Measurements from ENCODE around the gene INPP5D. TPM values are rescaled to one million over a fixed set of nuclear protein-coding genes. Genes with fewer than 3 reads are reported as not detected.

Gene INPP5D
- polyA plus RNA-seq, 1 donor (not counting 4 experiments of a cell fraction or from before 2014, with no cell fraction given): 7.5 TPM

- Histone ChIP-seq H3K9ac (ENCODE audit: control insufficient read depth, extremely low read depth, insufficient read depth, low read length) (no peak overlapping the region), H3K27ac (ENCODE audit: control insufficient read depth, insufficient read depth, low read length) (no peak overlapping the region), H3K36me3 (ENCODE audit: control insufficient read depth in 2 of 2, extremely low read depth in 1 of 2, insufficient read depth in 2 of 2, low read length in 2 of 2) (no peaks in the 10 kb centered on the region), H3K27me3 (ENCODE audit: control insufficient read depth, extremely low read depth, insufficient read depth, low read length) (peaks cover under 1% of the 10 kb centered on the region), H3K4me2 (ENCODE audit: control insufficient read depth, extremely low read depth, insufficient read depth, low read depth, low read length) (peak overlapping the region; percentile 12), H3K4me1 (ENCODE audit: control insufficient read depth, extremely low read depth, insufficient read depth, low read length) (peaks cover 11% of the 10 kb centered on the region), H3K79me2 (ENCODE audit: control insufficient read depth, insufficient read depth, low read length) (no peaks in the 10 kb centered on the region), H3K9me3 (ENCODE audit: control insufficient read depth, low read depth, low read length) (peaks cover 2% of the 10 kb centered on the region), H2AFZ (ENCODE audit: control insufficient read depth, low read length) (peak overlapping the region; percentile 39), H4K20me1 (ENCODE audit: control insufficient read depth, extremely low read depth, insufficient read depth, low read length) (no peaks in the 10 kb centered on the region), H3K9me1 (ENCODE audit: control insufficient read depth, extremely low read depth, insufficient read depth, low read length) (no peaks in the 10 kb centered on the region), H3K4me3 (ENCODE audit: control insufficient read depth in 2 of 3, extremely low read depth in 1 of 3, insufficient read depth in 2 of 3, low read depth in 1 of 3, low read length in 3 of 3) (no peak overlapping the region)
- dilution Hi-C loops (cut with MboI; ENCODE audit: extremely low pct_ligation_motif_present, low sequenced_read_pairs): no loop called here
- FAIRE-seq (peak; percentile 73), DNase-seq (ENCODE audit: low read depth, low spot score) (no peak)
- TF ChIP-seq CTCF (optimal IDR thresholded peaks at IDR 0.05 in 1 of 3, IDR thresholded peaks at IDR 0.05 in 1 of 3, conservative IDR thresholded peaks at IDR 0.05 in 1 of 3; ENCODE audit: extremely low read depth in 1 of 3, insufficient read depth in 2 of 3, low read length in 3 of 3) (no peak), EZH2 (IDR thresholded peaks at IDR 0.05; ENCODE audit: low read length) (no peak)
Observed at GRCh38 chr2:233075966-233076339, 15.8 kb downstream of the INPP5D start.

DNA sequence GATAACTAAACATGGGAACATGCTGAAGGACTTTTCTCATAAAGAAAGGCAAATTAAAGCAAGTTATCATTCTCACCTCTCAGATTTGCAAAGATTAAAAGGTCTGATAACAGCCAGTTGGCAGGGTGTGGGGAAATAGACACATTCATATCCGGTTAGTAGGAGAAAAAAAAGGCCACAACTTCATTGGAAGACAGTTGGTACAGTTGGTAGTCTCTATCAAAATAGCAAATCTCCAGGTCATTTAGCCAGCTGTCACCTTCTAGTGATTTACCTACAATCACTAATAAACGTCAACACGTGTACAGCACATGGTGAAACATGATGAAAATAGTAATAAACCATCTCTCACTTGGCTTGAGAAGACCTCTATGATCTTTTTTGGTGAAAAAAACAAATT, 16.6 kb downstream of the INPP5D start:
- no peaks in the 10 kb centered on the region for H3K79me2 ChIP-seq (ENCODE audit: control insufficient read depth, insufficient read depth, low read length)

More for the DNA sequence above, 16.6 kb downstream of the INPP5D start:
- DNase-seq (ENCODE audit: low read depth, low spot score) (no peak), FAIRE-seq (peak; percentile 69)
- Histone ChIP-seq H3K4me1 (ENCODE audit: control insufficient read depth, extremely low read depth, insufficient read depth, low read length) (peaks cover 11% of the 10 kb centered on the region), H3K27me3 (ENCODE audit: control insufficient read depth, extremely low read depth, insufficient read depth, low read length) (peaks cover 8% of the 10 kb centered on the region), H3K4me2 (ENCODE audit: control insufficient read depth, extremely low read depth, insufficient read depth, low read depth, low read length) (no peak overlapping the region), H3K4me3 (ENCODE audit: control insufficient read depth in 2 of 3, extremely low read depth in 1 of 3, insufficient read depth in 2 of 3, low read depth in 1 of 3, low read length in 3 of 3) (no peak overlapping the region), H2AFZ (ENCODE audit: control insufficient read depth, low read length) (peak overlapping the region; percentile 18), H3K9me3 (ENCODE audit: control insufficient read depth, low read depth, low read length) (peaks cover 2% of the 10 kb centered on the region), H3K36me3 (ENCODE audit: control insufficient read depth in 2 of 2, extremely low read depth in 1 of 2, insufficient read depth in 2 of 2, low read length in 2 of 2) (no peaks in the 10 kb centered on the region), H3K9me1 (ENCODE audit: control insufficient read depth, extremely low read depth, insufficient read depth, low read length) (no peaks in the 10 kb centered on the region), H3K27ac (ENCODE audit: control insufficient read depth, insufficient read depth, low read length) (no peak overlapping the region), H4K20me1 (ENCODE audit: control insufficient read depth, extremely low read depth, insufficient read depth, low read length) (no peaks in the 10 kb centered on the region), H3K9ac (ENCODE audit: control insufficient read depth, extremely low read depth, insufficient read depth, low read length) (no peak overlapping the region)
- no peak for TF ChIP-seq EZH2 (IDR thresholded peaks at IDR 0.05; ENCODE audit: low read length)
- no peak for TF ChIP-seq CTCF (optimal IDR thresholded peaks at IDR 0.05 in 1 of 3, IDR thresholded peaks at IDR 0.05 in 1 of 3, conservative IDR thresholded peaks at IDR 0.05 in 1 of 3; ENCODE audit: extremely low read depth in 1 of 3, insufficient read depth in 2 of 3, low read length in 3 of 3)
- dilution Hi-C loops (cut with MboI; ENCODE audit: extremely low pct_ligation_motif_present, low sequenced_read_pairs): no loop called here
